B cell (primary cell): ENCODE measurements around the gene SEC63.

ENCODE experiments used
- CTCF ChIP-seq: fragments of 200-600 bp; IDR thresholded peaks from one replicate; pipeline ENCODE4 v1.8.0; 2022; ENCODE audit warnings: antibody characterized with exemption, mild to moderate bottlenecking
- EZH2 ChIP-seq: IDR thresholded peaks from 2 replicates; pipeline ENCODE4 v1.6.1; 2012; ENCODE audit warnings: borderline replicate concordance, low read depth, mild to moderate bottlenecking, moderate library complexity, low read length; ENCODE audit not compliant: insufficient read depth, poor library complexity, severe bottlenecking

DNA sequence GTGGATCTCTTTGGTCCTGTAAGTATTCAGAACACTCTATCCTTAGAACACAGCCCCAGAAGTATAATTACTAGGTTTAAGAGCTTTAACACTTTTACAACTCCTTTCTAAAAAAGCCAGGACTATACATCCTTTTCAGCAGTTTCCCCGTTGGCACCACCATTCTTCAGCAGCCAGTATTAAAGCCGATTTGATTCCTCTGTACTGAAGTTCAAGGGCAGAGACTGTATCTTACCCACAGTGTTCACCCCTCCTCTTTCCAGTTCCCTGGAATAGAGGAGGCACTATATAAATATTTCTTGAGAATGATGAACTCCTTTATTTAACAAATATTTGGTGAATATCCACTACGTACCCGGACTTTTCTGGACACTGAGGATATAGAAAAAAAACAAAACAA lies 15.9 kb downstream of the SEC63 start:
- TF ChIP-seq CTCF (no peak), EZH2 (no peak)
